HG02981 (cell line): ENCODE data around the gene GALNS.

ENCODE experiments used
- ATAC-seq: cut with Tn5 transposase; IDR thresholded peaks from one replicate; pipeline ENCODE4 v1.9.1; 2021; ENCODE audit warnings: mild to moderate bottlenecking, moderate library complexity; ENCODE audit not compliant: unreplicated experiment

GALNS gene

DNA sequence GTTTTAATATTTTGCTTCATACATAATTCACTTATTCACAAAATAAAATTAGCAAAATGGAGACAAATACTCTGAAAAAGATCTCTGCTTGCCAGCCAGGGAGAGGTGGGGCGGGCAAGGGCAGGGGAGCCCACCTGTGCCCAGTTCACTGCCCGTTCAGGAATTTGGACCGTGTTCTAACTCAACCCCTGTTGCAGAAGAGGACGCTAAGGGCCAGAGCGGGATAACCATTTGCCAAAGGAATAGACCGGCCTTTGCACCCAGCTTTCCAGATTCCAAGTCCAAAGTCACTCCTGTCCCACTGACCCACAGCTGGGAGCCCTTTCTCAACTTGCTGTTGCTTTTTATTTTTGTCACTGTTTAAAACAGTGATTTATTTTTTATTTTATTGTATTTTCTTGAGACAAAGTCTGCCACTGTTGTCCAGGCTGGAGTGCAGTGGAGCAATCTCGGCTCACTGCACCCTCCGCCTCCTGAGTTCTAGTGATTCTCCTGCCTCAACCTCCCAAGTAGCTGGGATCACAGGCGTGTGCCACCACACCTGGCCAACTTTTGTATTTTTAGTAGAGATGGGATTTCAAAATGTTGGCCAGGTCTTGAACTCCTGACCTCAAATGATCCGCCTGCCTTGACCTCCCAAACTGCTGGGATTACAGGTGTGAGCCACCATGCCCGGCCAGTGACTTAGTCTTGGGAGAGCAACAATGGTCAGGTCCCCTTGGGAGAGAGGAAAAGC lies 69.0 kb downstream of the GALNS start:
- no peak for ATAC-seq

DNA sequence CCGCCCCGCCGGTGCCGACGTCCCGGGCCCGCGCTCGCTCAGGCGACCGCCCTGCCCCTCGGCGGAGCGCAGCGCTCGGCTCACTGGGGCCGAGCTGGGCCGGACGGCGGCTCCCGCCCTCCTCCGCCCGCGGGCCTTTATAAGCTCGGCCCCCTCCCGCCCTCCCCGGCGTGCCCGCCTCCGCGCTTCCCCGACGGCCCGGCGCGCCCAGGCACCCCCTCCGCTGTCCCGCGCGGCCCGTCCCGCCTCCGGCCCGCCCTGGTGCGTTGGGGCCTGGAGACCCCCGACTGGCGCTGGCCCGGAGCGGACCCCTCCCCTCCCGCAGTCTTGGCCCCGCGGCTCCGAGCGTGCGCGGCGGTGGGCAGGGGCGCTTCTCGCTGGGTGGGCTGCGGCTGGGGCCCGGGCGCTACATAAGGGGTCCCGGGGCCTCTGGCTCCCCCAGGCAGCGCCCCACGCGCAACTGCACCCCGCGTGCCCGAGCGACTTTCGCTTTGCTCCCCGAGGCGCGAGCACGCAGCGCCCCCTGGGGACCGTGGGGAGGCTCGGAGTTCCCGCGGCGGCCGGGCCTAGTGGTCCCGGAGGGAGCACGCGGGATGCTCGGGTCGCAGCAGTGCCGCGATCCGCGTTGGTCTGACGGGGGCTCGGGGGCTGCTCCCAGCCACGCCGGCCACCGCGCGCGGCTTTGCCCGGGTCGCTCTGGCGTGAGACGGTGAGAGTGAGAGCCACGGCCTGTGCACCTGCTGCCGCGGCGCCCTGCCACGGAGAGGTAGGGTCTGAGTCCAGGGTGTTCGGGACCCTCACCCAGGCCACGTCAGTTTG lies 71.4 kb downstream of the GALNS start, which contains the start of gene PIEZO1:
Gene PIEZO1 (minus strand): TSS at position 115 of the 819 bp plus-strand sequence. CDS start 256 bp downstream, outside the sequence.
- ATAC-seq, result no peak

DNA sequence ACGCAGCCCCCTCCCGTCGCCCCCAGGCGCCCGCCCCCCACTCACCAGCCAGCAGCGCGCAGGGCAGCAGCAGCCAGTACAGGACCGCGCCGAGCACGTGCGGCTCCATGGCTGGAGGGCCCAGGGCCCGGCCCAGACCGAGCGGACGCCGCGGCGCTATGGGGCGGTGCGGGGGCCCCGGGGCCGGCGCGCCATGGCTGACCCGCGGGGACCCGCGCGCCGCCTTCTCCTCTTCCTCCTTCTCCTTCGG lies 72.0 kb downstream of the GALNS start:
- no peak for ATAC-seq

DNA sequence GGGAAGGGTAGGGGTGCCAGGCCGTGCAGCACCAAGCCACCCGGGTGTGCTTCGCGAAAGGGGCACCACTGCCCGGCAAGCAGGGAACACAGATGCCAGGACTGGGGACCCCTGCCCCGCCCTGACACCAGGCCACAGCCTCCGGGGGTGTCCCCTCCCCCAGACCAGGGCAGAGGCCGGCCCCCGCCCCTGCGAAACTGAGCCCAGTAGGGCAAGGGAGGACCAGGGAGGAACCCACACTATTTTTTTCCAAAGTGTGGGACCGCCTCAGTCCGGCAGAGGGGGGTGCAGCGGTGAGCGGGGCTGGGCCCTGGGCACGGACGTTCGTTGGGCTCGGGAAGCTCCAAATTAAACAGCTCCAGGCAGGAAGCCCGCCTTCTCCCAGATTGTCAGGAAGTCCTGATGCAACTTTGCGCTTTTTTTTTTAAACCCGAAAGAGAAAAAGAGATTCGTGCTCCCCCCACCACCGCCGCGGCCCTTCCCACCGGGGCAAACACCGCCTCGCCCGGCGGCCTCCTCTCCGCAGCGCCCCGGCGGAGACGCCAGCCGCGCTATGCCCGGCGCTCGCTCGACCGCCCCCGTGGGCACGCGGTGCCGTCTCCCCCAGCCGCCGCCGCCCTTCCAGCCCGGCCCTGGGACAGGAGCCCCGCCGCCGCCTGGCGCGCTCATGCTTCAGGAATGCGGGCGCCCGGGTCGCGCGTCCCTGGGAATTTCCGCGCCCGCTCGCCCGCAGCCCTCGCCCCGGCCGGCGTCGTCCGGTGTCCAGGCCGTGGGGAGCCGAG lies 72.5 kb downstream of the GALNS start:
- no peak for ATAC-seq

DNA sequence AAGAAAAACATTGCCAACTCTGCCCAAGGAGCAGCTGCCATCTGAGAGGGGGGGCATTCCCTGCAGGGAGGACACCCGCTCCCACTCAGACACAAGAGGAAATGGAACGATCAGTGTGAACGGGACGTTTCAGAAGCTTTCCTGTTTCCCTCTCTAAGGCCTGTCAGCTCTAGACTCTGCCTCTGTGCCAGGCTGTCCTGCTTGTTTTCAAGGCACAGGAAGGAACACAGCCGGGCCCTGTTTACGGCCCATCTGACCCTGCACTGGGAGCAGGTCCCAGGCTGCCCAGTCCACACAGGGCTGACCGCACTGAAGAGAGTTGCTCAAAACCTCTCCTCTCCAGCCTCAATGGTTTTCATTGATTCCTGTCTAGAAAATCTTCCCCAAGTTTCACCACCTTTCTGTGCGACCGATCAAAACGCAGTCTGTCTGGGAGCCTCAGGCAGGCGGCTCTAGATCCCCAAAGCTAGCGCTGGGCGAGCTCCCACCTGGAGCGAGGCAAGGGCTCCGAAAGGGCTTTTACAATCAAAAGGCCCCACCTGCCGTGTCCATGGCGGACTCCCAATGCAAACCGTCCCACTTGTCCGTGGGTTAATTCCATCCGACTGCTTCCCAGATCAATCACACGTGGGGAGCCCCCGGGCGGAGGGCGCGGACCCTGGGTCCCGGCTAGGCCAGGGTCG lies 73.2 kb downstream of the GALNS start:
- no peak for ATAC-seq

DNA sequence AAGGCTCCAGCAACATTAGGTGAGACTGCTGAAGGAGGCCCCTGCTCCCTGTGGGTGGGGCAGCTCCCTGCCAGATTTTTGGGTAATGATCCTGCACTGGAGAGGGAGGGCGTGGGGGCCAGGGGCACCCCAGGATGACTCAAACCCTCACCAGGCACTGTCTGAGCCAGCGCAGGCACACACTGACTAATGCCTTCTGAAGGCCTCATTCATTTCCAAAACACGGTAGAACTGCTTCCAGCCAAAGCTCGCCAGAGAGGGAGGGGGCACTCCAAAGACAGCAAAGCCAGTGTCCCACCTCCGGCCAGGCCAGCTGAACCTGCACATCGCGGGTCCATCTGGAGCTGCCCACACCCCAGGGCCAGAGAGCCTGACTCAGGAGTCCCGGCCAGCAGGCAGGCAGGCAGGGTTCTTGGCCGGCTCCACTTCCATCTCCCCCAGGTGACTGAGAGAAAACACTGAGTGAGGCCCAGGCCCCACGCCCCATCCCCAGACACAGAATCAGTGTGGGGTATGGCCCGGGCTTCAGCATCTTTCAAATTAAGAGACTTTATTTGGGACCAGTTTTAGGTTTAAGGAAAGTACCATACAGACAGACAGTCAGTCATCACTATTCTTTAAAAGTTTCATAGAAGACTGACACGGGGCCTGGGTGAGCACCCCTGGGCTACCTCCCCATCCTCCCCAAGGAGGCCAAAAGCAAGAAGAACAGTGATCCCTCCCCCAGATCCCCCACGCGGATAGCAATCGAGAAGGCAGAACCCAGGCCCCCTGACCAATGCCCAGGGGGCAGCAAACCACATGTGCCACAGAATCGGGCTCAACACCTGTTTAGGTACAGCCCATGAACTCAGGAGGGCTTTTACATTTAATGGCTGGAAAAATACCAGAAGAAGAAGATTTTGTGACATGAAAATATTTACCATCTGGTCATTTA lies 74.0 kb downstream of the GALNS start:
- ATAC-seq, result no peak

DNA sequence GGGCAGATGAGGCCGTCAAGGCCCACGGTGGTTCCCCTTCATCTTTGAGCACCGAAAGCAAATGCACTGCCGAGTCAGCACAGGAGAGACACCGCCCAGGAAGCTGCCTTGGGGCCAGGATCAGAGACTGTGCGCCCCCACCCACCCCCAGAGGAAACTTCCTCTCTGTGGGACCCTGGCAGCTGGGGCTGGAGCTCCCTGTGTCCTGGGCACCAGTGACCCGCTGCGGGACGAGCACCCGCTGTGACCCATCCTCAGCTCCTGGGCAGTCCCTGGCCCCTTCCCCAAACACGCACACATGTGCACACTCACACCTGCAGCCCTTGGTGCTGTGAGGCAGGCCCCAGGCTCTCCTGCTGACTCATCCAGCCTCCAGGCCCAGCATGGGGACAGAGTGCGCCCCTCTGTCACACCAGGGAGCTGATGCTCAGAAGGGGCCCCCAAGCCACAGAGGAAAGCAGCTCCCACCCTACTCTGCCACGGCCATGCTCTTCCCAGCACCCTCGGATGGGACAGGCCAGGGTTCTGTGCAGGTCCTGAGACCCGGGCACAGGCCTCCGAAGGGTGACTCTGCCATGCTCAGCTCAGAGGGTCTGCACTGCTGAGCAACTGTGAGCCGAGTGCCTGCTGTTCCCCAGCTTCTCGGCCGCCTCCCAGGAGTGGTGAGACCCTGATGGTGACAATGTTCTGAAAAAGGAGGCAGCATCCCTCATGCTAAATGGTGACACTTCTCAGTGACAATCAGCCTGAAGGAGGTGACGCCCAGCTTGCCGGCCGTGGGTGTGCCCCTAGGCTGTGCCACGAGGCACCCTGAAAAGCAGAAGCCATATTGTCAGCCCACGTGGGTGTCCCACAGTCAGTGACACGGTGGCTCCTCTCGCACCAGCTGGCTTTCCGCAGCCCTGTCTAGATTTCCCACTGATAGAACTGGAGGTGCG lies 75.3 kb downstream of the GALNS start:
- ATAC-seq, result no peak

DNA sequence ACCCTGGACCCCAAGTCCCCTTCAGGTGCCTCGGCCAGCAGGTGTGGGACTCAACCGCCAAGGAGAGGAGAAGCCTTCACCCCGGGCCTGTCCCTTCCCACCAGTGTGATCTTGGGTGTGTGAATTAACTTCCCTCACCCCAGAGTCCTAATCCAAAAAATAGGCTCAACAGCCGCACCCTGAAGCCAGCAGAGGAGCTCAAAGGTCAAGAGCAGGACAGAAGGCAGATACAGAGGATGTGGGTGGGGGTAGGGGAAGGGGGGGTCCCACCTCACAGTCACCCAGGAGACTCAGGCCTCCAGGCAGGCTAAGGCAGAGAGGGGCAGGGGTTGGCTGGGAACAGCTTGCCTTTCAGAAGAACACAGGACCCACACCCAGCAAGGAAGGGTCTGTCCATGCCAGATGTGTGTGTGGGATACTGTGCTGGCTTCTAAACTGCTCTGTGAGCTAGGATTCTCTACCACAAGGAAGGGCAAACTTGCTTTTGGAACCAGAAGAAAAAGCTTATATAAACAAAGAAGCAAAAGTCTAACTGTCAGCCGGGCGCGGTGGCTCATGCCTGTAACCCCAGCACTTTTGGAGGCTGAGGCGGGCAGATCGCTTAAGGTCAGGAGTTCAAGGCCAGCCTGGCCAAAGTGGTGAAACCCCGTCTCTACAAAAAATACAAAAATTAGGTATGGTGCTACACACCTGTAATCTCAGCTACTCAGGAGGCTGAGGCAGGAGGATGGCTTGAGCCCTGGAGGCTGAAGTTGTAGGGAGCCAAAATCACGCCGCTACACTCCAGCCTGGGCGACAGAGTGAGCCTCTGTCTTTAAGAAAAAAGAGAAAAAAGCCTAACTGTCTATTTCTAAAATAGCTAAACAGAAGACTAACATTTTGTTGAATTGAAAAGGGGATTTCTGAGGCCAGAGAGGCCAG lies 76.3 kb downstream of the GALNS start:
- no peak for ATAC-seq

DNA sequence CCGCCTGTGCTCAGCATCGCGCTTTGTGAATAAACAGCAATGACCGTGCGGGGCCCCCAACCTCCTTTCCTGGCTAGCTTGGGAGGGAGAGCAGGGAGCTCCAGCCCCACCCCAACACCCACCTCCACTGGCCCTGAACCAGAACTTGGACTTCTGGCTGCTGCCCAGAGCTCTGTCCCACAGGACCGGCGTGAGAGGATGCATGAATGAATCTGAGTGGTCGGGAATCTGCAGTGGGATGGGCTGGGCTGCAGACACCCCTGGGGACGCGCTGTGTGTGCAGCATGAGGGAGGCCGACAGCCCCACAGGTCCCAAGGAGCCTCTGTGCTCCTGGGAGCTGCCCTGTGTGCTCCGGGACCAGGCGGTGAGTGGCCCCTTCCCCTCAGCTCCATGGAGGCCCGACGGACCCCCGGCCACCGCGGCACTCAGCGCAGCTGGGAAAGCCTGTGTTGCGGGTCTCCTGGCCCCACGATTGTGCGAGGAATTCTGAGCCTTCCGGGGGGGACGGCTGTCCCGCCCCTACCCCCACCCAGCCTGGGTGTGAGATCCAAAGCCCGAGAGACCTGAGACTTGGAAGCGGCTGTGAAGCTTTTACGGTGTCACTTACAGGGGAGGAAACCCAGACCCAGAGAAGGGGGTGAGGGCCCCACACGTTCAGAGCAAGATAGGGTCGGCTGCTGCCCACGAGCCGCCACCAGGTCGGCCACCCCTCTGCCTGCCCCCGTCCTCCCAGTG lies 77.2 kb downstream of the GALNS start:
- ATAC-seq, result no peak

DNA sequence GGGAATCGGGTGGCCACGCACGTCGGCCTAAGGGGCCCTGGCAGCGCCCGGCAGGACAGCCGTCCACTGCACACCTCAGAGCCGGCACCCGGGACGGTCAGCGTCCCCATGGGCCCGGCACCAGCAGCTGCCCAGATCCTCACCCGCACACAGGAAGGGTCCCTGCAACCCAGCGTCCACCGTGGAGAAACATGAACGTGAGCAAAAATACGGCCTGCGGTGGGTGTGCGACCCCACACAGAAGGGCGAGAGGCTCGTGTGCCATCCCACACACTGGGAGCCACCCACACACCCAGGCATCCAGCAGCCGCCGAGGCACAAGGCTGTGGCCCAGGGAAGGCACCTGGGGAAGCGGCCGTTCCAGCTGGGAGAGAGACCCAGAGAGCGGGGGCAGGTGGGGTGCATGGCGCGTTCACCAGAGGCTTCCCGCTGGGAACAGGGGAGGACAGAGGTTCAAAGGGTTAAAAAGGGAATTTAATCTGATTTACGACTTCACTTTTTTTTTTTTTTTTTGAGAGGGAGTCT lies 78.1 kb downstream of the GALNS start:
- ATAC-seq, result no peak

DNA sequence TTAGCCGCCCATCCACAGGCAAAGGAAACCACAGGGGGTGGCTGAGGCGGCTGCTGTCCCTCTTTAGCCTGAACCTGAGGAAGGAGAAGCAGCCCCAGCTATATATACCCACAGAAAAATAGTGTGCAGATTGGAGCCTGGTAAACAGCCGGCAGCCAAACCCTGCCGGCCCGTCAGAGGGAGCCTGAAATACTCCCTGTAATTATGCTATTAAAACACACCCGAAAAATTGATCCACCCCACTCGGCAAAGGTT lies 78.5 kb downstream of the GALNS start:
- no peak for ATAC-seq

DNA sequence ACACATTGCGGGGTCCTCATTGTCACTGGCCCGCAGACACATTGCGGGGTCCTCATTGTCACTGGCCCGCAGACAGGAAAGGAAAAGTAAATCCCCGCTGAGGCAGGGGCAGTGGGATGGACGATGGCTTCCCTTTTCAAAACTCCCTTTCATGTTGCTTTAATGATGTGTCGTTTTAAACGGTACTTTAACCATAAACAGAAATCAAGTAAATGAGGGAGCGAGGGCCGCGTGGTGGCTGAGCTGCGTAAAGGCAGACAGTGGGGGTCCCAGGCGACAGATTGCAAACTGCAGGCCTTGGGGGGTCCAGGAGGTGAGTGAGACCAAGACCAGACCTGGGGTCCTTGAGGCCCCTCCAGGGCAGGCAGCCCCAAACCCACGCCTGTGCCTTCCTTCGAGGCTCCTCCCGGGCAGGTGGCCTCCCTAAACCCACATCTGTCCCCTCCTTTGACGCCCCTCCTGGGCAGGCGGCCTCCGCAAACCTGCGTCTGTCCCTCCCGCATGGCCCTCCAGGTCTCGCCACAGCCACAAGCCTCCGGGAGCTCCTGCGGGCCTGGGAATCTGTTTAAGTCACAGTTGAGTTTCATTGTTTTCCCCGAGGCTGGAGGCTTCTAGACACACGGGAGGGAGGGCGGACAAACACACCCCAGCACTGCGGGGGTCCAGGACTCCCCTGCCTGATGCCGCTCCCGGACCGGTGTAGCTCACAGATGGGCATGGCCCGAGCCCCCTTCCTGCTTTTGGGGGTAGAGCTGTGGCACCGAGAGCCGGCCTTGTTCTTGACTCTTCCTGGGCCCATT lies 79.1 kb downstream of the GALNS start:
- ATAC-seq, result no peak

DNA sequence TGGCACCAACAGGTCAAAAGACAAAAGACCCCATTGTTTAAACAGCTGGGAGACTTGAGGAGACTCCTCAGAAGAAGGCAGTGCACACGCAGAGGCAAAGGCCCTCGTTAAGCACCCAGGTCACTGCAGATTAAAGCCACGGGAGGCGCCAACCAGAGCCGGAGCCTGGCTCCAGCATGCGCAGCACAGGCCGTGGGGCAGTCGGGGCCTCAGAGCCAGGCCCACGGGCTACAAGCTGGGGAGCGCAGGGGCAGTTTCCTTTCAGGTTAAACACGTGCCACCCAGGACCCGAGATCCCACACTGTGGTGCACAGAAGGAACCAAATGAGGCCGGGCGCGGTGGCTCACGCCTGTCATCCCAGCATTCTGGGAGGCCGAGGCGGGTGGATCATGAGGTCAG lies 80.9 kb downstream of the GALNS start:
- no peak for ATAC-seq

DNA sequence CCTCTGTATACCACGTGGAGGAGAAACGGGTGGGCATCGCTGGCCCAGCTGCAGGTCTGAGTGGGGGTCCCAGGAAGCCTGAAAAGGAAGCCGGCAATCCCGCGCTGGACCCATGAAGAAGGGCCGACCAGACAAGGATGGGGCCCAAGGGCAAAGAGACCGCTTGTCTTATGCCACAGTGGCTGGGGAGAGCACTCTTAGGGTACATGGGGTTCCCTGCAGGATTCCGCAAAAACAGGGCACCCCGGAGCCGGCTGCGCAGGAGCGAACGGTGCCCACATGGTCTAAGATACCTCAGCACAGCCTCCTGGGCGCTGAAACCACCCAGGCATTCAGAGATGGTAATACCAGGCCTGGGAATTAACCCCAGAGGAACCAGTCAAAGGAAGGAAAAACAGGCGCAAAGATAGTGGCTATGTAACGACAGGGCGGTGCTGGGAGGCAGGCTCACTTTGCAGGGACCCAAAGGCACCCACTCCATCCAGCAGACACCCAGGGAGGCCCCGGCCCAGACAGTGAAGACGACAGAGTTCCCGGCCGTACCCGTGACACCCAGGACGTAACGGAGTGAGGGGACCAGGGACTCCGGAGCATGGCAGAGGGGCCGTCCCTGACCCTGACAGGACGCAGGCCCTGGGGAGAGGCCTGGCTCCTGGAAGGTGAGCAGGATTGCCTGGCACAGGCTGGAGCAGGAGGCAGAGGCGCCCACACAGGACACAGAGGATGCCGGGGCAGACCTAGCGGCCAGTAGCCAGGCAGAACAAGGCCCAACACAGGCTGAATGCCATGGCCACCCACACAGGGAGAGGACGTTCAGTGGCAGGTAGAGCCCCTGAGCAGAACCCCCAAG lies 82.0 kb downstream of the GALNS start:
- no peak for ATAC-seq

DNA sequence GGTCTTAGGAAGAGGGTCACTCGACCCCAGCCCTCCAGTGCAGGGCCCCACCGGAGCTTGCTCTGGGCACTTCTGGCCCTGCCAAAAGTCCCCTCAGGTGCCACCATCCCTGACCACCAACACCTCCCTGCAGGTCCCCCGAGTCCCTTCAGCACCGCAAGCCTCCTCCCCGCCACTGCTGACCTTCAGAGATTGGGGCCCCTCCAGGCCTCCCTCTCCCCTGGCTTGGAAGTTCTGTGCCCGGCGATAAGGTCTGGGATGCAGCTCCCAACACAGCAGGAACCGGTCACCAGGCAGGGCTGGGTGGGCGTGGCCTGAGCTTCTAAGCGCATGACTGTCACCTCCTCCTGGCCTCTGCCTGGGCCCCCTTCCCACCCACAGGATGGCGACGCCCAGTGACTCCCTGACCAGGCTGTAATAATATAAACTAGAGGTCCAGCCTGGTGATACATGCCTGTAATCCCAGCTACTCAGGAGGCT lies 82.9 kb downstream of the GALNS start:
- ATAC-seq, result no peak
